ENCODE results near the gene PAK4. TPM values are rescaled to one million over a fixed set of nuclear protein-coding genes. Genes with fewer than 3 reads are reported as not detected.
A peak's percentile ranks its signal among the peaks of the same experiment; 100 is the strongest.

PAK4 gene
- total RNA-seq, 1 experiment from 2014 or later = 8.5 TPM

DNA sequence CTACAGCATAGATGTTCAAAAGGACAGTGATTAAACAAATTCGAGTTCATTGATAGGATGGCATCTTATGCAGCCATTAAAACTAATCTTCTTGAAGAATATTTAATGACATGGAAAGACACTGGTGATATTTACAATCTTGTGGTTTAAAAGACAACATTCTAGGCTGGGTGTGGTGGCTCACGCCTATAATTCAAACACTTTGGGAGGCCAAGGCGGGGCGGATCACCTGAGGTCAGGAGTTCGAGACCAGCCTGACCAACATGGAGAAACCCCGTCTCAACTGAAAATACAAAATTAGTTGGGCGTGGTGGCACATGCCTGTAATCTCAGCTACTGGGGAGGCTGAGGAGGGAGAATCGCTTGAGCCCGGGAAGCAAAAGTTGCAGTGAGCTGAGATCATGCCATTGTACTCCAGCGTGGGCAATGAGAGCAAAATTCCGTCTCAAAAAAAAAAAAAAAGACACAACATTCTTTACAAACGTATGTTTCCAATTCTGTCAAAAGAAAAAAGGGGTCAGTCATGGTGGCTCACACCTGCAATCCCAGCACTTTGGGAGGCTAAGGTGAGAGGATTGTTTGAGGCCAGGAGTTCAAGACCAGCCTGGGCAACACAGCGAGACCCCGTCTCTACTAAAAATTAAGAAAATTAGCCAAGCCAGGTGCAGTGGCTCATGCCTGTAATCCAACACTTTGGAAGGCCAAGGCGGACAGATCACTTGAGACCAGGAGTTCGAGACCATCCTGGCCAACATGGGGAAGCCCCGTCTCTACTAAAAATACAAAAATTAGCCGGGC, 2.5 kb upstream of the PAK4 start:
- Histone ChIP-seq H3K36me3 (no peaks in the 10 kb centered on the region; the same call in 1 of the 2 replicates), H3K4me3 (no peak overlapping the region), H3K27me3 (no peaks in the 10 kb centered on the region), H3K9me3 (no peaks in the 10 kb centered on the region)
- no peak for DNase-seq

DNA sequence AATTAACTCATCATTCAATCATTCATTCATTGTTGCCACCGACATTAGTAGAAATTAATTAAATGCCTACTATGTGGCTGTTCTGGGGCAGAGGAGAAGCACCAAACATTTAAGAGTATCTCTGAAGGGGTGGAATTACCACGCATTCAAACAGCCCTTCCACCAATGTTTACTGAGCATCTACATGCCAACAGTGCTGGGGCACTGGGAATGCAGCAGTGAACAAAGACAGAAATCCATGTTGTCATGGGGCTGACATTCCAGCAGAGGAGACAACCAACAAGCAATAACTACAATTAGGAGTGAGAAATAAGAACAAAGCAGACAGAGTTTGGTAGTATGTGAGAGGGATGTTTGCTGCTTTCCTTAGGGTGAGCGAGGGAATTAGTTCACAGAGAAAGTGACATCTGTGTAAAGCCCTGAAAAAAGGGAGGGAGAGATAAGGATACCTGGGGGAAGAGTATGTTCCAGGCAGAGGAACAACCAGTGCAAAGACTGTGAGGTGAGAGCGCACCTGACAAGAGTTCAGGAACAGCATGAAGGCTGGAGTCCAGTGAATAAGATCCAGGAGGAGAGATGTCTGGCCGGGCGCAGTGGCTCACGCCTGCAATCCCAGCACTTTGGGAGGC, 1.3 kb upstream of the PAK4 start:
- DNase-seq = no peak

DNA sequence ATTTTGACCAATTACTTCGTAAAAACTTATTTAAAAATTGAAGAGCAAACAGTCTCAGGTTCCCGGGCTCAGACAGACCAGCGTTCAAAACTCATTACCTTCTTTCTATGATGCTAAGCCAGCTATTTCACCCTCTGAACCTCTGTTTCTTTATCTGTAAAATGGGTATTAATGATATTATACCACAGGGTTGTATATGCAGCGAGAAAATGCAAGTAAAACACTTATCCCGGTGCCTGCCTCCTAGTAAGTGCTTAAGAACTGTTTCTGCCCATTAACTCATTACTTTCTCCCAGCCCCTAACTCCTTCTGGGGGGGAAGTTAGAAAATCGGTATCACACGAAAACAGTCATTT, 410 bp upstream of the PAK4 start:
- Histone ChIP-seq H3K36me3 (no peaks in the 10 kb centered on the region; the same call in 1 of the 2 replicates), H3K9me3 (no peaks in the 10 kb centered on the region), H3K27me3 (no peaks in the 10 kb centered on the region), H3K4me3 (peak overlapping the region; percentile 98)
- no peak for DNase-seq

More for the DNA sequence above, 1.3 kb upstream of the PAK4 start:
- Histone ChIP-seq H3K9me3 (no peaks in the 10 kb centered on the region), H3K27me3 (no peaks in the 10 kb centered on the region), H3K4me3 (no peak overlapping the region), H3K36me3 (no peaks in the 10 kb centered on the region; the same call in 1 of the 2 replicates)

- no peaks in the 10 kb centered on the region for H3K27me3 ChIP-seq
- H3K4me3 ChIP-seq = peak overlapping the region; percentile 98
- no peaks in the 10 kb centered on the region for H3K9me3 ChIP-seq
- H3K36me3 ChIP-seq = no peaks in the 10 kb centered on the region; the same call in 1 of the 2 replicates
- peak; percentile 45 for DNase-seq
Measured at GRCh38 chr19:39126312-39127187, 964 bp downstream of the PAK4 start.

DNA sequence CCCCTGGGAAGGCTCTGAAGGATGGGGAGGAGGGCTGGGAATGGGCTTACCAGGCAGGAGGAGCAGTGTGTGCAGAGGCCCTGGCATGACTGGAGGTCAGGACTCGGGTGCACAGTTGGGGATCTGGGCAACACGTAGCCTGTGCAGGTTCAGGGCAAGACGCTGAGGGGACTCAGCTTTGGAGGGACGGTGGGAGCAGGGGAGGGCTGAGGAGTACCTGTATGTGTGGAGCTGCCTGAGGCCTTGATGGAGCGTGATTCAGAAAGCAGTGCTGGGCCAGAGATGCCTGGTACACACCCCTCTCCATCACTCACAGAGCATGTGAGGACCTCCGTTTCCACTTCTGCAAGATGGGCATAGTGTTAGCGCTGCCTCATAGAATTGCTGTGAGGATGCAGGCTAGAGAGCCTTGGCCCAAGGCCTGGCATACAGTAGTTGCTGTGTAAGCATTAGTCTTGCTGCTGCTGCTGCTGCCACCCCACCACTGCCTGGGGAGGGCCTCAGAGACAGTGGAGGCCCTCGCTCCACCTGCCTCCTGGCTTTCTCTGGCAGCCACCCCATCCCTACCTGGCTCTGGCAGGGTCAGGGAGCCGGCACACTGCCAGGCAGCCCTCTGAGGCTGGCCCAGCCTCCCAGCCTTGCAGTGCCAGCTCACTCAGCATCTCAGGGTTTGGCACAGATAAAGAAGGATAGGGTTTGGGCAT, 2.4 kb downstream of the PAK4 start:
- DNase-seq = no peak
- Histone ChIP-seq H3K27me3 (no peaks in the 10 kb centered on the region), H3K9me3 (no peaks in the 10 kb centered on the region), H3K36me3 (no peaks in the 10 kb centered on the region; the same call in 1 of the 2 replicates), H3K4me3 (no peak overlapping the region)

- no peak for DNase-seq
- Histone ChIP-seq H3K36me3 (no peaks in the 10 kb centered on the region; the same call in 1 of the 2 replicates), H3K27me3 (no peaks in the 10 kb centered on the region)
Measured at GRCh38 chr19:39128516-39129079, 3.0 kb downstream of the PAK4 start.

GRCh38 chr19:39129116-39129515, 3.5 kb downstream of the PAK4 start:
- H3K27me3 ChIP-seq = no peaks in the 10 kb centered on the region
- H3K4me3 ChIP-seq = no peak overlapping the region
- H3K9me3 ChIP-seq = no peaks in the 10 kb centered on the region
- H3K36me3 ChIP-seq = no peaks in the 10 kb centered on the region; the same call in 1 of the 2 replicates
- no peak for DNase-seq

More at GRCh38 chr19:39128516-39129079, 3.0 kb downstream of the PAK4 start:
- Histone ChIP-seq H3K4me3 (no peak overlapping the region), H3K9me3 (no peaks in the 10 kb centered on the region)

- no peaks in the 10 kb centered on the region; the same call in 1 of the 2 replicates for H3K36me3 ChIP-seq
- H3K9me3 ChIP-seq = no peaks in the 10 kb centered on the region
- H3K4me3 ChIP-seq = no peak overlapping the region
- DNase-seq = no peak
- H3K27me3 ChIP-seq = no peaks in the 10 kb centered on the region
Measured at GRCh38 chr19:39130337-39131254, 5.0 kb downstream of the PAK4 start.

DNA sequence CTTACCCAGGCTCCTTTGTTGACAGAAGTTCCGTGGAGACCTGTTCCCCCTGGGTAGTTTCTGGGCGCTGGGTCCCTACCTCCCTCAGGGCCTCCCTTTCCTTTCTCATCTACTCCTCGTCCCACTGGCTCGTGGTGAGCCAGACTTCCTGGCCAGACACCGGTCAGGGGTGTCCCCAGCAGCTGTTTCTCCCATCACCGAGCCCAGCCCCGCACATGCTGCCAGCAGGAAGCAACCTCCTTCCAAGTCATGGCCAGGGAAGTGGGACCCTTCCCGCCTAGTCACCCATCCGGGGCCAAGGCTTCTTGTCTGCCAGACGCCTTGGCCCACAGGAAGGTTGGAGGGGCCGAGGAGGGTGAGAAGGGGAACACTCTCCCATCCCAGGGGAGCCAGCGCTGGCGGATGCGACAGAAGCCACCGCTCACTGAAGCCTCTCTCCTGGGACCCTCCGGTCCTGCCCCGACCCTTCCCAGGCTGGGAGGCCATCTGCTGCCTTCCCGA, 5.7 kb downstream of the PAK4 start:
- no peak for DNase-seq
- Histone ChIP-seq H3K36me3 (no peaks in the 10 kb centered on the region; the same call in 1 of the 2 replicates), H3K27me3 (no peaks in the 10 kb centered on the region), H3K9me3 (no peaks in the 10 kb centered on the region), H3K4me3 (no peak overlapping the region)

DNA sequence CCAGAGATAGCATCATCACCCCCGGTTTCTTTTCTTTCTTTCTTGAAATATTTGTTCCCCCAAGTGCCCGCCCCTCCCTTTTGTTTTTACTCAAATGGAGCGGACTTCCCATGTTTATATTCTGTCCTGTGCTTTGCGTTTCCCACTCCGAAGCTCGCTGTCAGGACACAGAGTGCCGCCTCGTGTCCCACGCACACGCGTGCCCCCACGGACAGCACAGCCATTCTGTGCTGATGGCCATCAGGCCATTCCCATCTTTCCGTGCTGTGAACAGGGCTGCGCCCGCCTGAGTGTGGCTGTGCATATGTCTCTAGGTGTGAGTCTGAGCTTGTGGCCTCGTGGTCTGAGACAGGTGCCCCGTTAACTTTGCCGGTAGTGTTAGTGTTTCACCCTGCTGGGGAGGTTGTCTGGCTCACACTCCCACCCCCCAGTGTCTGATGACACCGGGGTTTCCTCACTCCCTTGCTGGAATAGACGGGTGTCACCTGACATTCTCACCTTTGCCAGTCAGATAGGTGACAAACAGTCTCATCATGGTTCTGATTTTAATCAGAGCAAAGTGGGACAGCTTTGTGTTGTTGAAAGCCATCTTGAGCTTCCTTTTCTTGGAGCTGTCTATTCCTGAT, 6.9 kb downstream of the PAK4 start:
- DNase-seq = no peak
- Histone ChIP-seq H3K9me3 (no peaks in the 10 kb centered on the region), H3K36me3 (no peaks in the 10 kb centered on the region; the same call in 1 of the 2 replicates), H3K27me3 (no peaks in the 10 kb centered on the region), H3K4me3 (no peak overlapping the region)

DNA sequence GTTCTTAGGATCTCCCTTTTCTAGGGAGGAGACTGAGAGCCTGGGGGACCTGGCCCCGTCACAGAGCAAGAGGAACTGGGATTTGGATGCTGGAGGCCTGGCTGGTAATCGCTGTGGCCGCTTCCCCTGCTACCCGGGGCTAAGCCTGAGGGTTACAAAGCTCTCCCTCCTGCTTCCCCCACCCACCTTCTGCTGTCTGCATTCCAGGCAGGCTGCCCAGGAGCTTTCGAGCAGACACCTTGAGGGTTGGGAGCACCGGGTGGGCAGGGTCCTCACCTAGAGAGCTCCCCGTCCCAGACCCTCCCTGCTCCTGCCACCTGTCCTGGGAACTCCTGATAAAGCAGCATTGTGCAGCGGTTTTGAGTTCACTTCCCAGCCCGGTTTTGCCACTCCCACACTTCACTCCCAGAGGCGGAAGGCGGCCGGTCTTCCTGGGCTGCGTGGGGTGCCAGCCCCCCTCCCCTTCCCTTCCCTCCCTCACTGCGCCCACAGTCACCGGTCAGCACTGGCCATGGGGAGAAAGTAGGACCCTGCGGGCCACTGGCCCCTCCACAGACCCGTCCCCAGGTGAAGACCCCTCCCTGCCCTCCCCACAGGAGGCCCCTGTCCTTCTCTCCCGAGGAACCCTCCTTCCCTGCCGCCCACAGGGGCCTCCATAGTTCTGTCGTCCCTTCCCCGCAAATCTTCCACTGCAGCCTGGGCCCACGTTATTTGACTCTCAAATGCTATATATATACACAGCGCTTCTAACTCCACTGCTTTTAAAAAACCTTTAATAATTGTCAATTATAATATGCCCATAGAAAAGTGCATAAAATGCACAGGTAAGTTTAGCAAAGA, 8.1 kb downstream of the PAK4 start:
- Histone ChIP-seq H3K36me3 (peaks cover 4% of the 10 kb centered on the region; the same call in 1 of the 2 replicates), H3K27me3 (no peaks in the 10 kb centered on the region), H3K9me3 (no peaks in the 10 kb centered on the region), H3K4me3 (no peak overlapping the region)
- DNase-seq = no peak

- H3K4me3 ChIP-seq = no peak overlapping the region
- no peak for DNase-seq
- H3K9me3 ChIP-seq = no peaks in the 10 kb centered on the region
- H3K27me3 ChIP-seq = no peaks in the 10 kb centered on the region
- peaks cover 5% of the 10 kb centered on the region; the same call in 1 of the 2 replicates for H3K36me3 ChIP-seq
Measured at GRCh38 chr19:39135701-39136100, 10.1 kb downstream of the PAK4 start.

- no peak for DNase-seq
- H3K9me3 ChIP-seq = no peaks in the 10 kb centered on the region
- H3K4me3 ChIP-seq = no peak overlapping the region
- H3K36me3 ChIP-seq = peaks cover 5% of the 10 kb centered on the region; the same call in 1 of the 2 replicates
- H3K27me3 ChIP-seq = no peaks in the 10 kb centered on the region
Measured at GRCh38 chr19:39136225-39136940, 10.8 kb downstream of the PAK4 start.

Data from MG63 (cell line).